ENCODE measurements around the gene CYTH4. TPM values are rescaled to one million over a fixed set of nuclear protein-coding genes. Genes with fewer than 3 reads are reported as not detected.

CYTH4 gene
- total and polyA plus RNA-seq, 2 of the 8 experiments (the other 6 are each of a cell fraction or from before 2014, with no cell fraction given): 0.09 TPM; not detected in 1

- TF ChIP-seq RXRA (IDR thresholded peaks at IDR 0.05; ENCODE audit: insufficient read depth, low read depth, low read length) (no peak), SAP30 (IDR thresholded peaks at IDR 0.05; ENCODE audit: insufficient read depth, insufficient replicate concordance, low read length) (no peak)
- Histone ChIP-seq H4K8ac (ENCODE audit: extremely low read depth, insufficient read depth, low read length) (no peak overlapping the region), H3K79me1 (ENCODE audit: low read depth, low read length) (no peaks in the 10 kb centered on the region), H3K56ac (replicated peaks; ENCODE audit: insufficient read length, low read depth, low read length) (no peak overlapping the region), H2AFZ (ENCODE audit: low read length) (no peak overlapping the region), H4K20me1 (replicated peaks in 1 of 2; ENCODE audit: control insufficient read depth in 1 of 2, insufficient read depth in 2 of 2, low read length in 2 of 2) (no peaks in the 10 kb centered on the region), H3K18ac (ENCODE audit: extremely low read depth, low read length) (no peak overlapping the region), H3K4me2 (ENCODE audit: insufficient read depth in 1 of 2, low read depth in 2 of 2, low read length in 2 of 2) (no peak overlapping the region; a peak in 1 of 4 replicates), H2BK120ac (replicated peaks; ENCODE audit: low read depth, low read length) (no peak overlapping the region), H2AK5ac (ENCODE audit: low read depth, low read length) (no peak overlapping the region), H3K4me3 (ENCODE audit: extremely low read depth in 1 of 4, insufficient read depth in 2 of 4, low read depth in 3 of 4, low read length in 4 of 4) (no peak overlapping the region), H3K9me3 (ENCODE audit: insufficient read depth in 2 of 2, low read depth in 1 of 2, low read length in 1 of 2) (no peaks in the 10 kb centered on the region), H3K27me3 (replicated peaks in 1 of 4; ENCODE audit: control insufficient read depth in 3 of 4, extremely low read depth in 1 of 4, insufficient read depth in 3 of 4, low read length in 3 of 4) (peaks cover 0 to 27% (median 17%) of the 10 kb centered on the region in 4 experiments; a peak in 6 of 7 replicates), H3K4me1 (replicated peaks in 1 of 4; ENCODE audit: control insufficient read depth in 3 of 4, insufficient read depth in 4 of 4, low read length in 3 of 4) (peaks cover 7 to 29% (median 13%) of the 10 kb centered on the region in 4 experiments), H2BK5ac (ENCODE audit: low read depth, low read length) (no peak overlapping the region), H3K23ac (ENCODE audit: insufficient read length) (no peak overlapping the region), H3K9ac (replicated peaks in 1 of 4; ENCODE audit: extremely low read depth in 1 of 4, low read depth in 3 of 4, low read length in 3 of 4) (no peak overlapping the region), H4K91ac (replicated peaks; ENCODE audit: insufficient read length, low read length) (no peak overlapping the region), H2BK20ac (ENCODE audit: low read length) (no peak overlapping the region), H3K79me2 (ENCODE audit: control insufficient read depth in 1 of 2, insufficient read depth in 2 of 2, low read length in 2 of 2) (no peaks in the 10 kb centered on the region), H3K4ac (replicated peaks; ENCODE audit: insufficient read length, low read depth, low read length) (no peak overlapping the region), H3K36me3 (ENCODE audit: control insufficient read depth in 2 of 4, insufficient read depth in 4 of 4, low read length in 3 of 4) (no peaks in the 10 kb centered on the region), H2BK15ac (ENCODE audit: low read length) (no peak overlapping the region), H4K5ac (ENCODE audit: insufficient read length, low read depth, low read length) (no peak overlapping the region), H3K14ac (ENCODE audit: insufficient read length) (no peak overlapping the region), H2BK12ac (ENCODE audit: low read depth, low read length) (no peak overlapping the region), H3K27ac (ENCODE audit: low read depth, low read length) (no peak overlapping the region), H3K23me2 (ENCODE audit: low read depth, low read length) (peaks cover 9% of the 10 kb centered on the region; the same call in 1 of the 2 replicates)
- POLR2A ChIA-PET (ENCODE audit: partially characterized antibody): no interaction called here
- WGBS, 2 experiments (ENCODE audit: extremely low coverage in 1 of 2, insufficient coverage in 1 of 2, insufficient read length in 1 of 2, insufficient replicate concordance in 2 of 2, low coverage in 1 of 2, low lambda C conversion rate in 2 of 2, missing lambda C conversion rate in 1 of 2): 79% methylated on average over 6 of the region's 7 CpGs; no CpG with 5 or more reads in 1 of the 2 experiments
- CTCF ChIA-PET (ENCODE audit: partially characterized antibody): interaction anchor here (0.7 to 3.6 kb wide), 3 partner anchors 11 to 62 kb away, joined by 3 to 18 read pairs (median 3); no protein-coding TSS in a partner anchor
- FAIRE-seq (no peak), DNase-seq (ENCODE audit: low read depth in 1 of 2, low spot score in 2 of 2) (no peak)
Observed at GRCh38 chr22:37326726-37327125, 44.4 kb downstream of the CYTH4 start.

Data from H1 (cell line).